Left ventricle myocardium inferior (tissue), 1 donor: Measurements from ENCODE around the gene C18orf32. TPM values are rescaled to one million over a fixed set of nuclear protein-coding genes. Genes with fewer than 3 reads are reported as not detected.
"Not testable (repeated sequence)": the region's sequence is repeated elsewhere in the genome, so short reads cannot be mapped to it uniquely, and the experiment has no call there.

Source experiments
- DNase-seq: peaks from one replicate; pipeline ENCODE4 v3.0.0-alpha.2; 2020
- H3K27ac ChIP-seq: fragments of 200-600 bp; replicated peaks from 2 replicates; pipeline ENCODE4 v1.8.0; 2021
- H3K27me3 ChIP-seq: fragments of 200-600 bp; 2 replicates; pipeline ENCODE4 v1.8.0; 2021; ENCODE audit warnings: low read depth
- H3K36me3 ChIP-seq: fragments of 200-600 bp; 2 replicates; pipeline ENCODE4 v1.8.0; 2021
- H3K4me1 ChIP-seq: fragments of 200-600 bp; 2 replicates; pipeline ENCODE4 v1.8.0; 2021
- H3K4me3 ChIP-seq: fragments of 200-600 bp; 2 replicates; pipeline ENCODE4 v1.8.0; 2021; ENCODE audit warnings: mild to moderate bottlenecking, moderate library complexity
- H3K9me3 ChIP-seq: fragments of 200-600 bp; replicated peaks from 2 replicates; pipeline ENCODE4 v1.8.0; 2021
- intact Hi-C: fragments of 100-400 bp; cut with micrococcal nuclease; formaldehyde crosslinking; loops from one replicate; pipeline ENCODE4 v1.11.0; 2022
- total RNA-seq: library from RNA; stranded (reverse); fragmentation: NEBNext Ultra II Directional; extraction: Animal tissue kit (Norgen Biotek cat#: 25700); gene quantifications from one replicate; pipeline ENCODE4 v1.2.1, GENCODE V29; 2021
- TF ChIP-seq, protein P1 (sequence below): fragments of 200-600 bp; IDR thresholded peaks from 2 replicates; pipeline ENCODE4 v1.8.0; 2021; ENCODE audit warnings: antibody characterized with exemption, mild to moderate bottlenecking, borderline replicate concordance
- donor health status: DM: no; HTN: yes; CAD: no; lungs with severe emphysema.

Gene C18orf32
- total RNA-seq, 1 donor from 2014 or later = 57.4 TPM

DNA sequence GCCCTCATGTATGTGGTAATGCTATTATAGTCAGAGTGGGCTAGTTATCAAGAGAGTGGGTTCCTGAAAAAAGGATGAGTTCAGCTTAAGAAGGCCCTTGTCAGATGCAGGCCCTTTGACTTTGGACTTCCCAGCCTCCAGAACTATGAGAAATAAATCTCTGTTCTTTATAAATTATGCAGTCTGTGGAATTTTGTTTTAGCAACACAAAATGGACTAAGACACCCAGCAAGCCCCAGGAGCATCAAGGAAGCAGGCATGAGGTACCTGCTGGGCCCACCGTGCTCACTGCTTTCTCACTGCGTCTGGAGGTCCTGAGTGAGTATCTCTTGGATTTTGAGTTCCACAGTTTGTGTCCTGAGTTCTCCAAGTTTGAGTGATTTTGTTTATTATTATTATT lies 38.9 kb upstream of the C18orf32 start:
- H3K4me1 ChIP-seq = no peaks in the 10 kb centered on the region
- DNase-seq = no peak
- intact Hi-C loops = no loop called here
- H3K27me3 ChIP-seq = peaks cover 11% of the 10 kb centered on the region
- H3K9me3 ChIP-seq = no peaks in the 10 kb centered on the region
- TF ChIP-seq, protein P1, sequence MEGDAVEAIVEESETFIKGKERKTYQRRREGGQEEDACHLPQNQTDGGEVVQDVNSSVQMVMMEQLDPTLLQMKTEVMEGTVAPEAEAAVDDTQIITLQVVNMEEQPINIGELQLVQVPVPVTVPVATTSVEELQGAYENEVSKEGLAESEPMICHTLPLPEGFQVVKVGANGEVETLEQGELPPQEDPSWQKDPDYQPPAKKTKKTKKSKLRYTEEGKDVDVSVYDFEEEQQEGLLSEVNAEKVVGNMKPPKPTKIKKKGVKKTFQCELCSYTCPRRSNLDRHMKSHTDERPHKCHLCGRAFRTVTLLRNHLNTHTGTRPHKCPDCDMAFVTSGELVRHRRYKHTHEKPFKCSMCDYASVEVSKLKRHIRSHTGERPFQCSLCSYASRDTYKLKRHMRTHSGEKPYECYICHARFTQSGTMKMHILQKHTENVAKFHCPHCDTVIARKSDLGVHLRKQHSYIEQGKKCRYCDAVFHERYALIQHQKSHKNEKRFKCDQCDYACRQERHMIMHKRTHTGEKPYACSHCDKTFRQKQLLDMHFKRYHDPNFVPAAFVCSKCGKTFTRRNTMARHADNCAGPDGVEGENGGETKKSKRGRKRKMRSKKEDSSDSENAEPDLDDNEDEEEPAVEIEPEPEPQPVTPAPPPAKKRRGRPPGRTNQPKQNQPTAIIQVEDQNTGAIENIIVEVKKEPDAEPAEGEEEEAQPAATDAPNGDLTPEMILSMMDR = no peak
- no peak overlapping the region for H3K27ac ChIP-seq
- H3K36me3 ChIP-seq = no peaks in the 10 kb centered on the region
- H3K4me3 ChIP-seq = no peak overlapping the region

DNA sequence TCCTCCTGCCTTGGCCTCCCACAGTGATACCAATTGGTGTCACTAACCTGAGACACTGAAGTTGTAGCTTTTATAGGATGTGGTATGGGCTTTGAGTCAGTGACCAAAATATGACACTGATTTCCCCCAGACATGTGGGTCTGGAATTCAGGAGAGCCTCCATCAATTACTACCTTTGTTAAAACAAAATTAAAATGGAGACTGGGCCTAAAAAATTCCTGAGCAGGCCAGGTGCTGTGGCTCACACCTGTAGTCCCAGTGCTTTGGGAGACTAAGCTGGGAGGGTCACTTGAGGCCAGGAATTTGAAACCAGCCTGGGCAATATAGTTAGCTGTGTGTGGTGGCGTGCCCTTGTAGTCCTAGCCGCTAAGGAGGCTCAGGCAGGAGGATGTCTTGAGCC lies 37.9 kb upstream of the C18orf32 start:
- TF ChIP-seq, protein P1 = no peak
- Histone ChIP-seq H3K9me3 (no peaks in the 10 kb centered on the region), H3K4me3 (no peak overlapping the region), H3K27ac (no peak overlapping the region), H3K4me1 (no peaks in the 10 kb centered on the region), H3K27me3 (peaks cover 6% of the 10 kb centered on the region), H3K36me3 (no peaks in the 10 kb centered on the region)
- DNase-seq = no peak
- intact Hi-C loops = no loop called here

DNA sequence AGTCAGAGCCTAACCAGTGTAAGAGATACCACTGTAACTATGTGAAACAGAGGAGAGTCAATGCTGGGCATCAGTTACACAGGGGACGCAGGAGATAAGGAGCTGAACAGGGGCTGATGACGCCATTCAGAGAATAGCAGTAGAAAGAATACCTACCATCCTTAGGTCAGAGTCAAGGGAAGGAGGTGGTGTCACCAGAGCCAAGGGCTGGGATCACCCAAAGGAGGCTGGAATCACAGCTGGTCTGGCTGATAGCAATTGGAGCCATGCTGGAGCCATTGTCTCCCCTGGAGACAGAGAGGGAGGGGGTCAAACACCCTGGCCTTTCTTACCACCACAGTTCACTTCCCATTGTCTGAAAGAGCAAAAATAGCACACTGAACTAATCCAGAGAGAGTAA lies 37.3 kb upstream of the C18orf32 start:
- Histone ChIP-seq H3K36me3 (no peaks in the 10 kb centered on the region), H3K27ac (no peak overlapping the region), H3K4me3 (no peak overlapping the region), H3K4me1 (no peaks in the 10 kb centered on the region), H3K27me3 (peaks cover 6% of the 10 kb centered on the region), H3K9me3 (no peaks in the 10 kb centered on the region)
- intact Hi-C loops = no loop called here
- DNase-seq = no peak
- TF ChIP-seq, protein P1 = no peak

DNA sequence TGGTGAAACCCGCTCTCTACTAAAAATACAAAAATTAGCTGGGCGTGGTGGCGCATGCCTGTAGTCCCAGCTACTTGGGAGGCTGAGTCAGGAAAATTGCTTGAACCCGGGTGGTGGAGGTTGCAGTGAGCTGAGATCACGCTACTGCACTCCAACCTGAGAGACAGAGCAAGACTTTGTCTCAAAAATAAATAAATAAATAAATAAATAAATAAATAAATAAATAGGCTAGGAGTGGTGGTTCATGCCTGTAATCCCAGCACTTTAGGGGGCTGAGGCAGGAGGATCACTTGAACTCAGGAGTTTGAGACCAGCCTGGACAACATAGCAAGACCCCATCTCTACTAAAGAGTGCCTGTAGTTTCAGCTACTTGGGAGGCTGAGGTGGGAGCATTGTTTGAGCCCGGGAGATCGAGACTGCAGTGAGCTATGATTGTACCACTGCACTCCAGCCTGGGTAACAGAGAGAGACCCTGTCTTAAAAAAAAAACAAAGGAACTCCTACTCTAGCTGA lies 36.6 kb upstream of the C18orf32 start:
- H3K4me3 ChIP-seq, intact Hi-C loops: not testable (repeated sequence)

DNA sequence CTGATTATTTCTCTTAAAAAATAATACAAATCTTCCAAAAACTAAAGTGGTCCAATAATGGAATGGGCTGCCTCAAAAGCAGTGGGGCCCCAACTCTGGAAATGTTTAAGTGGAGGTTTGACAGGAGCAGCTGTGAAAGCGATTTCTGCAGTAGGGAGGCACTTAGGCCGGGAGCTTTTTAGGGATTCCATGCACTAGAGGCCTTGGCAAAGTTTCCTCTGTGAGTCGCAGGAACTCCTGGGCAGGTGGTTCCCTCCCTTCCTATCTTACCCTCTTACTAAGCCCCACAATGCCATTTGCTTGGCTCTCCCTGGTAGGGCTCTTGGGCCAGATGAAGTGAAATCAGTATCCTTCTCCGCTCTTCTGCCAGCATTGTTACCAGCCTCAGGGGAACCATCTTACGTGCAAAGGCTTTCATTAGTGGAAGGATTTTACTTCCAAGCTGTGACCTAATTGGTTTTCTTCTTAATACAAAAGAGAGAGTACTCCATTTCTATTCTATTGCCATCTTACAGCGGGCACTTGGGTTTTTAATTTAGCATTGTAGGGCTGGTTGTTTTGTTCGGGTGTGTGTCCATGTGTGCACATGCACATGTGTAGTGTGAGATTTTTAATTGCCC lies 34.3 kb upstream of the C18orf32 start:
- TF ChIP-seq, protein P1 = no peak
- Histone ChIP-seq H3K27me3 (no peaks in the 10 kb centered on the region), H3K36me3 (no peaks in the 10 kb centered on the region), H3K4me1 (no peaks in the 10 kb centered on the region), H3K9me3 (no peaks in the 10 kb centered on the region), H3K4me3 (no peak overlapping the region), H3K27ac (no peak overlapping the region)
- intact Hi-C loops = no loop called here
- DNase-seq = no peak

More for the DNA sequence above, 36.6 kb upstream of the C18orf32 start:
- H3K27me3 ChIP-seq, H3K27ac ChIP-seq, H3K9me3 ChIP-seq, H3K36me3 ChIP-seq, H3K4me1 ChIP-seq, DNase-seq: not testable (repeated sequence)

DNA sequence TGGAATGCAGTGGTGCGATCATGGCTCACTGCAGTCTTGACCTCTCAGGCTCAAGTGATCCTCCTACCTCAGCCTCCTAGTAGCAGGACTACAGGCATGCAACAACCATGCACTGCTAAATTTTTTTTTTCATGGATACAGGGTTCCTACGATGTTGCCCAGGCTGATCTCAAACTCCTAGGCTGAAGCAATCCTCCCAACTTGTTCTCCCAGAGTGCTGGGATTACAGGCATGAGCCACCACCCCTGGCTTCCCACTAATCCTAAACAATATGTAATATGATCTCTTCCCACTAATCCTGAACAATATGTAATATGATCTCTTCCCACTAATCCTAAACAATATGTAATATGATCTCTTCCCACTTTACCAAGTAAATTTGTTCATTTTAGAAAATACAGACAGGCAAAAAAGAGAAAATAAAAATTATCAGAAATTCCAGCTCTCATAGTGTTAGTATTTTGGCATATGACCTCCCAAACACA lies 33.7 kb upstream of the C18orf32 start:
- TF ChIP-seq, protein P1 = no peak
- H3K9me3 ChIP-seq = no peaks in the 10 kb centered on the region
- H3K27me3 ChIP-seq = no peaks in the 10 kb centered on the region
- intact Hi-C loops = no loop called here
- no peak for DNase-seq
- H3K4me1 ChIP-seq = no peaks in the 10 kb centered on the region
- H3K36me3 ChIP-seq = no peaks in the 10 kb centered on the region
- no peak overlapping the region for H3K27ac ChIP-seq
- H3K4me3 ChIP-seq = no peak overlapping the region
